ENCODE results near the gene OR6B1.

GRCh38 chr7:144023171-144023827 lies 23.2 kb downstream of the OR6B1 start:
- no peak for TF ChIP-seq CTCF (optimal IDR thresholded peaks at IDR 0.05 in 1 of 3, IDR thresholded peaks at IDR 0.05 in 1 of 3, conservative IDR thresholded peaks at IDR 0.05 in 1 of 3; ENCODE audit: extremely low read depth in 1 of 3, insufficient read depth in 2 of 3, low read length in 3 of 3)
- no peak for TF ChIP-seq EZH2 (IDR thresholded peaks at IDR 0.05; ENCODE audit: low read length)

All from keratinocyte (primary cell).